NCI-H1417 treated with DMSO at 0.1 percent for 48 hours (cell line): Measurements from ENCODE around the gene CACNB2.

Experiments used
- DNase-seq: peaks from one replicate; lab custom pipeline; 2025; lab: John Stamatoyannopoulos, UW

CACNB2 gene

DNA sequence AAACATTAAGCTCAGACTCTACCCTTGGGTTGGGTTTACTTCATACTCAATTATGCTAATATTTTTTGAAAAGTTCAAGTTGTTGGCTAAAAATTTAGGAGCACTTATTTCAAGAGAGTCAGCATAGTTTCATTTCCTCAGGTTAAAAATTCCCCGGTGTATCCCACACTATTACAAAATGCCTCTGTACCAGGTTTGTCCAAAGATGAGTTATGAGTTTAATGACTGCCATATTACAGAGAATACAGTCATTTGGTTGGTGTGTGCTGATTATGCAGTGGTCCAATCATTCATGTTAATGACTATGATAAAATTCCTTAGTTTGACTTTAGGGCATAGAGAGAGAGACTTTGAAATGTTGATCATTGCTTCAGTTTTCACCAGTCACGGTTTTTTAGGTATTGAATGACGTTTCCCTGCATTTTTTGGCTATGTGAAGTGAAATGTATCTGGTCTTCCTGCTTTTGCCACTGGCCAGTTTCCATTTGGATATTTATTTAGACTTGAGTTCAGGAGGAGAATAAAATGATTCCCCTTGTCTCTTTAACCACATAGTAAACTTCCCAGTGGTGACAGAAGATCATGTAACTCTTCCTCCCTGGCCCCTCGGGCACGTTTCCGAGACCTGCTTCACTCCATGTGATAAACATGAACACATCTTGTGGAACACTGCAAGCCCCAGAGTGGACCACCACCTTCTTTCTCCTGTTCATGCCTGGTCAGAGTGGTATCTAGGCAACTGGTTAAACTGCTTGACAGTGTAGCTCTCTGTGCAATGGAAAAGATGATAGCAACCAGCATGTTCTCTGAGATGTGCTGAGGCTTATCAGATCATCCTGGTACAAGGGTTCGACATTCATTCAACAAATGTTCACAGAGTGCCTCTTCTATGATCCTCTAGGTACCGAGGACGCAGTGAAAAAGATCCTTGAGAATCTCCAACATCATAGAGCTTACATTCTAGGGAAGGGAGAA lies 153.6 kb downstream of the CACNB2 start:
- DNase-seq: no peak

- no peak for DNase-seq
These were observed 154.4 kb downstream of the CACNB2 start for GRCh38 chr10:18294633-18295032.

- no peak for DNase-seq
These were observed 157.4 kb downstream of the CACNB2 start for GRCh38 chr10:18297659-18298058.

DNA sequence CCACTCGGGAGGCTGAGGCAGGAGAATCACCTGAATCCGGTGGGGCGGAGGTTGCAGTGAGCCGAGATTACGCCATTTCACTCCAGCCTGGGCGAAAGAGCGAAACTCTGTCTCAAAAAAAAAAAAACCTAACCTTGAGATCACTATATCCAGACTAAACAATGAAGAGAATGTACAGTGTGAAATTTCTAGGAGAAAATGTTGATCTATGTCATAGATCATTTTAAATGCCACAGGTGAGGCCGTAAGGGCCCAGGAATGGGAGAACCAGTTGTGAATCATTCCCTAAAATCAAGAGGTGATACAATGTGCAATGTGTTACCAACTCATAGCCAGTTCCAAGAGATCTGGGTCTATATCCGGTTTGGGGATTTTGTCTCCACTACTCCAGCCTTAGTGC lies 158.0 kb downstream of the CACNB2 start:
- no peak for DNase-seq

- no peak for DNase-seq
These were observed 163.9 kb downstream of the CACNB2 start for GRCh38 chr10:18303851-18304801.

GRCh38 chr10:18306031-18306430 lies 165.8 kb downstream of the CACNB2 start:
- no peak for DNase-seq

DNA sequence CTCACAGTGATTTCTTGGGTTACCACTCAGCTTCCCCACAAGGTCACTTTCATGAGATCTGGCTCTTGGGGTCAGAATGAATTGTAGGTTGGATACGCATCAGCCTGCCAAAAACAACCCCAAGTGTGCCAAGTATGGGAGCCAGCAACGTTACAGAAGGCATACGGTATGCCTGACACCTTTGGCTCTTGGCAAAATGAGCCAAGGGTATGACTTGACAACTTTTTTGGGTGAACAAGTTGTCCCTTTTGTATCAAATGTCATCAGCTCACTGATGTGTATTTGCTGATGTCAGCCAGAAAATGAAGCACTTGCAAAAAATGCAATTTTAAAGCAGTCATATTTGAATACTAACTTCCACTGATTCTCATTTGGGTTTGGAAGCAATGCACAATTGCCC lies 168.4 kb downstream of the CACNB2 start:
- no peak for DNase-seq

- DNase-seq: no peak
These were observed 170.5 kb downstream of the CACNB2 start for GRCh38 chr10:18310761-18311160.

DNA sequence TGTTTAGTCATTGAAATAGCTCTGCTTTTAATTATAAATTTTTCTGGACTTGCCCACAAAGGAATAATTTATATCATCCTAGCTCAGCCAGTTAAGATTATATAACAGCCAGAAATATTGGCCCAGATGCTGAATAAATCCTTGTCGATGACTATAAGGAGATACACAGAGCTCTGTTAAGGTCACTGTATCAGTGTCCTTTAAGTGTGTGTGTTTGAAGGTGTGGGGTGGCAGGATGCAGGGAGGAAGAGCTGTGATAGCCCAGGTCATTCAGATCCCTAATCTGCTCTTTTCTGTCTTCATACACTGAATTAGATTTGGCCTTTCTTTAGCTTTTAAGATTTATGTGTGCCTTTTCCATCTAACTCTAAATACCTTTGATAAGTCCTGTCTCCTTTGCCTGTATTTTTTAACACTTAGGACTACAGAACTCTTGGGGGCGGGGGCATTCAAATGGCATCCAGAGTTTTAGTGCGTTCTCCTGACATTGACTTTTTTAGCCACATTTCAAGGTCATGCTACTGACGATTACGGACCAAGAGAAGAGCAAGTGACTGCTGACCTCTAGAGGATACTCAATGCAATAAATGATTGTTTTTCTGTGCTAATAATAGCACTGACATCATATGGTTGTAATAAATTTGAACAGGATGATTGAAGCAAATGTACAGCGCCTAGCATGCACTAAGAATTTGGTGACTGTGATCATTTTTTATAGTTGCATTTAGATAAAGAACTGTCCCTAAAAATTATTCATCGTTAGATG lies 172.3 kb downstream of the CACNB2 start:
- no peak for DNase-seq

GRCh38 chr10:18313140-18313530 lies 172.9 kb downstream of the CACNB2 start:
- DNase-seq: no peak

GRCh38 chr10:18313626-18314025 lies 173.4 kb downstream of the CACNB2 start:
- no peak for DNase-seq

- no peak for DNase-seq
These were observed 179.4 kb downstream of the CACNB2 start for GRCh38 chr10:18319628-18320027.

GRCh38 chr10:18321371-18321770 lies 181.1 kb downstream of the CACNB2 start:
- DNase-seq: no peak

DNA sequence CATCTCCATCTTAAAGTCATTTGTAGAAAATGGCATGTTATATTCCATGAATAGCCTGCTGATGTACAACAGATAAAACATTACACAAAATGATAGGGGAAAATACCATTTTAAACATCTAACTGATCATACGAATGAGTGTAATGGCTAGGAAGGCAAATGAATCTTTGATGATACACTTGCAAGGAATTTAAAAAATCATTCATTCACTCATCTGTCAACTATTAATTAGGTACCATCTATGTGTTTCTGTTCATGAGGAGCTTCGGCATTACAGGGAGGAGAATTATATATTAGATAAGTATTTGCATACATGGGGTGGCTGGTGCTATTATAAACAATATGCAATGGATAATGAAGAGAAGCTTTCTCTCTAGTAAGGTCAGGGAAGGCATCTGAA lies 183.7 kb downstream of the CACNB2 start:
- no peak for DNase-seq

DNA sequence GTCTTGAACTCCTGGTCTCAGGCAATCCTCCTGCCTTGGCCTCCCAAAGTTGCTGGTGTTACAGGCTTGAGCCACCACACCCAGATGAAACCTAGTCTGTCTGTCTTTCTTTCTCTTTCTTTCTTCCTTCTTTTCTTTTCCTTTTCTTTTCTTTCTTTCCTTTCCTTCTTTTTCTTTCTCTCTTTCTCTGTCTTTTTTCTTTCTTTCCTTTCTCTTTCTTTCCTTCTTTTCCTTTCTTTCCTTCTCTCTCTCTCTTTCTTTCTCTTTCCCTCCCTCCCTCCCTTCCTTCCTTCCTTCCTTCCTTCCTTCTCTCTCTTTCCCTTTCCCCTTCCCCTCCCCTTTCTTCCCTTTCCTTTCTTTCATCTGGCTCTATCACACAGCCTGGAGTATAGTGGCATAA lies 185.2 kb downstream of the CACNB2 start:
- DNase-seq: no peak

DNA sequence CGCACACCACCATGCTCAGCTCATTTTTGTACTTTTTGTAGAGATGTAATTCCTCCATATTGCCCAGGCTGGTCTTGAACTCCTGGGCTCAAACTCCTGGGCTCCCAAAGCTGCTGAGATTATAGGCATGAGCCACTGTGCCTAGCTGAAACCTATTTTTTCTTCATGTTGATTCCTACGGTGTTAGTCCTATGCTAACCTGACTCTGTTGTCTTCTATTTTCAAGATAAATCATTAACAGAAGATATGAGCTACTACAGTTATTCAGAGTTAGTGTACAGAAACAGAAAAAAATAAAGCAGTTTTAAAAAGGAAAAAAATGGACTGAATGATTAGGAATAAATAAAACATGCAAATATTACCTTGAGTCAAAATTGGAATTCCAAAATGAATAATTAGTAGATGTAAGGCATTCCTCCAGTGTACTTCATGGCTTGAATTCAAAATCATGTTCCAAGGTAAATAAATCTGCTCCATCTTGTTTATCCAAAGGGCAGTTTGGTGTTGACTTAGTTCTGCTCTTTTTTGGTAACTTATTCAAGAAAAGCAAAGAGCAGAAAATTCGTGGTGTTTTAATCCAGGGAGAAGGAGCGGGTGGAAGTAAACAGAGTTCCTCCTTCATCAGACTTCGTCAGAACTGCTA lies 185.8 kb downstream of the CACNB2 start:
- no peak for DNase-seq

DNA sequence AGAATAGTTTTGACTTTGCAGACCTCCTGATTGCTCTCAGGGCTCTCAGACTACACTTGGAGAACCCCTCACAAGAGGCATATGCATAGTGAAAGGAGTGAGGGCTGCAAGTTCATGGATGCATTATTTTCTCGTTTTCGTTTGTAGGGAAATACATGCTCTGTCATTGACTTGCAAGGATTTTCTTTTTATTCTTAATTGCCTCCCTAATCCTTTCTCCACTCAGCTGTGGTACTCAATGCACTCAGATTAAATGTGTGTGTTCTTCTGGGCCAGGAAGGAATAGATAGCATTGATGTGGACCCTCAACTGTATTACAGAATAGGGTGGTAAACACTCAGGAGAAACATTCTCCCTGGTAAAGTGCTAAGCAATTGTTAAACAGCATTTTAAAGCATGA lies 188.7 kb downstream of the CACNB2 start:
- DNase-seq: no peak

- DNase-seq: no peak
These were observed 191.8 kb downstream of the CACNB2 start for GRCh38 chr10:18332048-18332447.

DNA sequence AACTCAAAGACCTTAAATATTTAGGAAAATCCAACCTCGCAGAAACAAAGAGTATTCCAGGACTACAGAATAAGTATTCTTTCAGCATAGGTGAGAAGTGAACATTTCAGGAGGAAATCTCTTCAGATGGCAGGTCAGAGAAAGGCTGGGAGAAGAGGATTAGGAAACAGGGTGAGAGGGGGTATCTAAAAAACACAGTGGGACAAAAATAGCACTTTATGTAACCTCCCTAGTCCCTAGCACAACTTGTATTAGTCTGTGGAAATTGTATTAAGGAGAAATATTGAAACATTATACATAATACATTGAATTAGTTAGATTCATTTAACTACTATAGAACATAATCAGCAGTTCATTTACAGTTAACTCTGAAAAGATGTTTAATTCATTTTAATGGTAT lies 192.3 kb downstream of the CACNB2 start:
- DNase-seq: no peak

DNA sequence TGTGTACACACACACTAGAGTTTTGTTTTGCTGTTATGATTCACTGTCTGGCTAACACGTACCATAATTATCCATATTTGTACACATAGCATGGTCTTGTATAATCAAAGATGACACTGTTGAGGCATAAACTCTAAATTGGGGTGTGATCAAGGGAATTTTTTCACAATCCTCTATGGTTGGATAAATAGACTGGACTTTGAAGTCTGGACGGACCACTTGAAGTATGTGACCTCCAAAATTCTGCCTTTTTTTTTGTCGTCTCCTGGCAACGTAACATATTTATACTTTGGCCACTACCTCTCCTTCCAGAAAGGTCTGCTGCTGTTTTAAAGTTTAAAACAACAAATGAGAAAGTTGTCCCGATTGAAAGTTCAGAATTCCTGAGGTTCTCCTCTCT lies 193.4 kb downstream of the CACNB2 start:
- DNase-seq: no peak

DNA sequence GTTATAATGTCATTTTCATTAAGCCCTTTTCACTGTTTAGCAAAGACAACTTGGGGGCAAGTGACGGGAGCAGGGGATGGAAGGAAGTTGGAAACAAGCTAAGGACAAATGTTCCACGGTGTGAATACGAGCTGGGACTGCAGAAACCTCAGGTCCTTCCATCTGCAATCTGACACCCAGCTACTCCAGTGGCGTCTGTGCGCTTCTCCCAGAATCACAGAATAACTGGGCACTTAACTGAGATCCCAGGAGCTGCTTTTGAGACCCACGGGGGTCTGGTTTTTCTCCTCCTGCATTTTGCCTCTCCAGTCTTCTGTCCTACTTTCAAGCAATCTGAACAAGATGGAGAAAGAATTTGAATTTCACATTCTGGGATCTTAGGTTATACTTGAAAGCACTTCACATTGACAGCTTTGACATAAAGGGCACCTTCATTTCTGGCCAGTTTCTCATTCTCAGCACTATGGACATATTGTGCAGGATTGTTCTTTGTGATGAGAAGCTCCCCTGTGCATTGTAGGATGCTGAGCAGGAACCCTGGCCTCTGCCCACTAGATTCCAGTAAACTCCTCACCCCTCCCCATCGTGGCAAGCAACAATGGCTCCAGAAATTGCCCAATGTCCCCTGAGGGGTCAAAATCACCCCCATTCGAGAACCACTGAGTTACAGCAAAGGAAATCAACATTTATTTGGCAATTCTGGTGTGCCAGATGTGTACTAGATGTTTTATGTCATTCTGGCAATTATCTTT lies 194.1 kb downstream of the CACNB2 start:
- no peak for DNase-seq
